WTC11 (cell line): ENCODE measurements around the gene IGSF11. TPM values are rescaled to one million over a fixed set of nuclear protein-coding genes. Genes with fewer than 3 reads are reported as not detected.
"Not testable (repeated sequence)": the region's sequence is repeated elsewhere in the genome, so short reads cannot be mapped to it uniquely, and the experiment has no call there.

Experiments used
- ATAC-seq: fragments of 200-7000 bp; cut with Tn5 transposase; 2 replicates; pipeline ENCODE4 v1.10.0; 2021; ENCODE audit warnings: mild to moderate bottlenecking, moderate library complexity
- CTCF ChIA-PET: fragments of 300-600 bp; sonication (Branson Sonifier 250); formaldehyde crosslinking; loops from one replicate; lab custom pipeline; 2021; ENCODE audit warnings: antibody characterized with exemption; lab: Charles Lee
- POLR2A ChIA-PET: fragments of 350-600 bp; sonication (Branson Sonifier 250); formaldehyde crosslinking; loops from one replicate; lab custom pipeline; 2021; ENCODE audit warnings: antibody characterized with exemption; lab: Charles Lee
- DNase-seq: peaks from one replicate; pipeline ENCODE4 v3.0.0; 2021; ENCODE audit warnings: low spot score
- H3K27ac Mint-ChIP-seq: 2 replicates; pipeline ENCODE4 v1.8.0; 2021; ENCODE audit warnings: mixed read lengths
- H3K27me3 Mint-ChIP-seq: 2 replicates; pipeline ENCODE4 v1.8.0; 2021; ENCODE audit warnings: low read depth, mild to moderate bottlenecking, moderate library complexity, mixed read lengths
- H3K36me3 Mint-ChIP-seq: 2 replicates; pipeline ENCODE4 v1.8.0; 2021; ENCODE audit warnings: mixed read lengths
- H3K4me1 Mint-ChIP-seq: 2 replicates; pipeline ENCODE4 v1.8.0; 2022; ENCODE audit warnings: mixed read lengths
- H3K4me3 Mint-ChIP-seq: 2 replicates; pipeline ENCODE4 v1.8.0; 2021; ENCODE audit warnings: mild to moderate bottlenecking, moderate library complexity, mixed read lengths
- H3K9me3 Mint-ChIP-seq: 2 replicates; pipeline ENCODE4 v1.8.0; 2021; ENCODE audit warnings: mixed read lengths
- ARID4B ChIP-seq: sonication (generic); formaldehyde crosslinking; IDR thresholded peaks from 2 replicates; pipeline ENCODE4 v1.8.0; 2023; ENCODE audit warnings: missing genetic modification reagents, mild to moderate bottlenecking, borderline replicate concordance
- CTCF ChIP-seq: fragments of 200-600 bp; IDR thresholded peaks from 2 replicates; pipeline ENCODE4 v1.8.0; 2022; ENCODE audit warnings: antibody characterized with exemption
- ERG ChIP-seq: fragments of 250-450 bp; sonication (Bioruptor Pico); IDR thresholded peaks from 2 replicates; pipeline ENCODE4 v1.8.0; 2021; ENCODE audit warnings: mild to moderate bottlenecking
- ETV6 ChIP-seq: sonication (generic); formaldehyde crosslinking; IDR thresholded peaks from 2 replicates; pipeline ENCODE4 v1.8.1; 2022; ENCODE audit warnings: mild to moderate bottlenecking, missing genetic modification reagents
- FOXK1 ChIP-seq: sonication (generic); formaldehyde crosslinking; IDR thresholded peaks from 2 replicates; pipeline ENCODE4 v1.8.0; 2022; ENCODE audit warnings: mild to moderate bottlenecking, moderate library complexity, missing genetic modification reagents
- GABPB1 ChIP-seq: sonication (generic); formaldehyde crosslinking; IDR thresholded peaks from 2 replicates; pipeline ENCODE4 v1.8.1; 2023; ENCODE audit warnings: mild to moderate bottlenecking, missing genetic modification reagents
- IRF1 ChIP-seq: sonication (generic); formaldehyde crosslinking; IDR thresholded peaks from 2 replicates; pipeline ENCODE4 v1.8.0; 2023; ENCODE audit warnings: missing genetic modification reagents
- MXD4 ChIP-seq: fragments of 250-450 bp; sonication (Bioruptor Pico); IDR thresholded peaks from 2 replicates; pipeline ENCODE4 v1.8.0; 2021; ENCODE audit warnings: mild to moderate bottlenecking, moderate library complexity, borderline replicate concordance
- PREB ChIP-seq: sonication (generic); formaldehyde crosslinking; IDR thresholded peaks from 2 replicates; pipeline ENCODE4 v1.8.1; 2022; ENCODE audit warnings: mild to moderate bottlenecking, missing genetic modification reagents, moderate library complexity, borderline replicate concordance
- TEAD4 ChIP-seq: sonication (generic); formaldehyde crosslinking; IDR thresholded peaks from 2 replicates; pipeline ENCODE4 v1.8.0; 2022; ENCODE audit warnings: mild to moderate bottlenecking, missing genetic modification reagents
- ZNF416 ChIP-seq: fragments of 250-450 bp; sonication (Bioruptor Pico); IDR thresholded peaks from 2 replicates; pipeline ENCODE4 v1.9.0; 2021; ENCODE audit warnings: mild to moderate bottlenecking, inconsistent platforms
- total RNA-seq: library from RNA; stranded (reverse); gene quantifications from 3 replicates; pipeline ENCODE4 v1.2.3, GENCODE V29; 2021

The IGSF11 gene
- total RNA-seq, 1 experiment from 2014 or later: 1.6 TPM

- no peak for TF ChIP-seq ERG (CRISPR knock-in tag)
These were observed 56.3 kb downstream of the IGSF11 start (continued) for GRCh38 chr3:118978393-118978758.

GRCh38 chr3:118977671-118978392 is 56.8 kb downstream of the IGSF11 start:
- Mint-ChIP-seq H3K9me3 (peaks cover 14% of the 10 kb centered on the region), H3K4me3 (no peak overlapping the region), H3K27ac (no peak overlapping the region), H3K27me3 (no peaks in the 10 kb centered on the region; the same call in 1 of the 2 replicates), H3K4me1 (peaks cover 7% of the 10 kb centered on the region), H3K36me3 (no peaks in the 10 kb centered on the region)
- DNase-seq (no peak), ATAC-seq (no peak)
- CTCF ChIA-PET: interaction anchor here (1.9 kb wide), 1 partner anchor 93 kb away, joined by 9 read pairs; no protein-coding TSS in a partner anchor
- no peak for TF ChIP-seq ARID4B
- TF ChIP-seq ETV6 (CRISPR knock-in tag): no peak
- TF ChIP-seq PREB (CRISPR knock-in tag): no peak
- TF ChIP-seq TEAD4: no peak
- no peak for TF ChIP-seq ZNF416 (CRISPR knock-in tag)
- no peak for TF ChIP-seq IRF1 (CRISPR knock-in tag)
- TF ChIP-seq GABPB1: no peak
- TF ChIP-seq FOXK1 (CRISPR knock-in tag): no peak
- no peak for TF ChIP-seq MXD4 (CRISPR knock-in tag)
- POLR2A ChIA-PET: no interaction called here

GRCh38 chr3:118977118-118977517 is 57.5 kb downstream of the IGSF11 start:
- H3K4me1 Mint-ChIP-seq: peaks cover 8% of the 10 kb centered on the region
- ChIA-PET CTCF (interaction anchor here (1.9 kb wide), 1 partner anchor 93 kb away, joined by 9 read pairs; no protein-coding TSS in a partner anchor), POLR2A (no interaction called here)
- no peaks in the 10 kb centered on the region; the same call in 1 of the 2 replicates for H3K27me3 Mint-ChIP-seq
- DNase-seq (no peak), ATAC-seq (no peak)
- H3K4me3 Mint-ChIP-seq: no peak overlapping the region
- no peaks in the 10 kb centered on the region for H3K36me3 Mint-ChIP-seq
- no peak overlapping the region for H3K27ac Mint-ChIP-seq
- no peak for TF ChIP-seq CTCF
- peaks cover 14% of the 10 kb centered on the region for H3K9me3 Mint-ChIP-seq

GRCh38 chr3:118975476-118975875 is 59.2 kb downstream of the IGSF11 start:
- ATAC-seq, CTCF ChIA-PET, H3K27me3 Mint-ChIP-seq, DNase-seq, H3K4me1 Mint-ChIP-seq, H3K36me3 Mint-ChIP-seq, H3K4me3 Mint-ChIP-seq, H3K27ac Mint-ChIP-seq, POLR2A ChIA-PET: not testable (repeated sequence)
- peaks cover 14% of the 10 kb centered on the region for H3K9me3 Mint-ChIP-seq
